HEK293 (cell line): ENCODE results near the gene KDELR1.

Source experiments
- EGR2 ChIP-seq: fragments of 450-650 bp; formaldehyde crosslinking; IDR thresholded peaks from 2 replicates; pipeline ENCODE4 v1.5.1; 2016; ENCODE audit warnings: low read depth, missing biosample characterization, missing genetic modification characterization
- GLIS1 ChIP-seq: fragments of 450-650 bp; formaldehyde crosslinking; IDR thresholded peaks from 2 replicates; pipeline ENCODE4 v1.5.1; 2016; ENCODE audit warnings: missing biosample characterization, missing genetic modification characterization
- GLIS2 ChIP-seq: fragments of 450-650 bp; formaldehyde crosslinking; IDR thresholded peaks from 2 replicates; pipeline ENCODE4 v1.5.1; 2016; ENCODE audit warnings: missing biosample characterization, missing genetic modification characterization
- HOXA7 ChIP-seq: sonication (generic); formaldehyde crosslinking; IDR thresholded peaks from 2 replicates; pipeline ENCODE4 v1.8.1; 2022; ENCODE audit warnings: missing genetic modification reagents, borderline replicate concordance
- INSM2 ChIP-seq: fragments of 450-650 bp; formaldehyde crosslinking; IDR thresholded peaks from 2 replicates; pipeline ENCODE4 v1.5.1; 2016; ENCODE audit warnings: missing biosample characterization, missing genetic modification characterization
- KLF9 ChIP-seq: fragments of 450-650 bp; formaldehyde crosslinking; IDR thresholded peaks from 2 replicates; pipeline ENCODE4 v1.5.1; 2016; ENCODE audit warnings: missing biosample characterization, missing genetic modification characterization, low read depth
- MEIS1 ChIP-seq: sonication (generic); formaldehyde crosslinking; IDR thresholded peaks from 2 replicates; pipeline ENCODE4 v1.8.1; 2022; ENCODE audit warnings: missing genetic modification reagents, mild to moderate bottlenecking, borderline replicate concordance
- ZBTB20 ChIP-seq: fragments of 450-650 bp; formaldehyde crosslinking; IDR thresholded peaks from 2 replicates; pipeline ENCODE4 v1.5.1; 2016; ENCODE audit warnings: missing biosample characterization, missing genetic modification characterization
- ZBTB49 ChIP-seq: fragments of 450-650 bp; formaldehyde crosslinking; IDR thresholded peaks from 2 replicates; pipeline ENCODE4 v1.5.1; 2016; ENCODE audit warnings: missing biosample characterization, missing genetic modification characterization, low read depth
- ZBTB8A ChIP-seq: fragments of 450-650 bp; formaldehyde crosslinking; IDR thresholded peaks from 2 replicates; pipeline ENCODE4 v1.5.1; 2016; ENCODE audit warnings: missing biosample characterization, missing genetic modification characterization
- ZFP37 ChIP-seq: fragments of 450-650 bp; formaldehyde crosslinking; IDR thresholded peaks from 2 replicates; pipeline ENCODE4 v1.5.1; 2016; ENCODE audit warnings: missing biosample characterization, missing genetic modification characterization
- ZNF114 ChIP-seq: fragments of 450-650 bp; formaldehyde crosslinking; IDR thresholded peaks from 2 replicates; pipeline ENCODE4 v1.5.0; 2017; ENCODE audit warnings: missing biosample characterization, missing genetic modification characterization
- ZNF132 ChIP-seq: fragments of 450-650 bp; formaldehyde crosslinking; IDR thresholded peaks from 2 replicates; pipeline ENCODE4 v1.5.1; 2017; ENCODE audit warnings: missing biosample characterization, missing genetic modification characterization, borderline replicate concordance
- ZNF133 ChIP-seq: fragments of 450-650 bp; formaldehyde crosslinking; IDR thresholded peaks from 2 replicates; pipeline ENCODE4 v1.5.1; 2016; ENCODE audit warnings: missing biosample characterization, missing genetic modification characterization
- ZNF138 ChIP-seq: fragments of 450-650 bp; formaldehyde crosslinking; IDR thresholded peaks from 2 replicates; pipeline ENCODE4 v1.5.1; 2016; ENCODE audit warnings: missing biosample characterization, missing genetic modification characterization, borderline replicate concordance
- ZNF169 ChIP-seq: fragments of 450-650 bp; formaldehyde crosslinking; IDR thresholded peaks from 2 replicates; pipeline ENCODE4 v1.5.1; 2016; ENCODE audit warnings: missing biosample characterization, missing genetic modification characterization
- ZNF202 ChIP-seq: fragments of 450-650 bp; formaldehyde crosslinking; IDR thresholded peaks from 2 replicates; pipeline ENCODE4 v1.5.1; 2016; ENCODE audit warnings: missing biosample characterization, missing genetic modification characterization, borderline replicate concordance
- ZNF24 ChIP-seq: fragments of 450-650 bp; formaldehyde crosslinking; IDR thresholded peaks from 2 replicates; pipeline ENCODE4 v1.5.1; 2016; ENCODE audit warnings: missing biosample characterization, missing genetic modification characterization
- ZNF292 ChIP-seq: fragments of 450-650 bp; formaldehyde crosslinking; IDR thresholded peaks from 2 replicates; pipeline ENCODE4 v1.5.1; 2016; ENCODE audit warnings: low read depth, missing biosample characterization, missing genetic modification characterization, borderline replicate concordance
- ZNF350 ChIP-seq: fragments of 450-650 bp; formaldehyde crosslinking; IDR thresholded peaks from 2 replicates; pipeline ENCODE4 v1.5.0; 2017; ENCODE audit warnings: missing biosample characterization, mild to moderate bottlenecking, missing genetic modification characterization
- ZNF37A ChIP-seq: fragments of 450-650 bp; IDR thresholded peaks from 2 replicates; pipeline ENCODE4 v1.5.1; 2018; ENCODE audit warnings: missing biosample characterization, missing genetic modification characterization
- ZNF391 ChIP-seq: fragments of 450-650 bp; formaldehyde crosslinking; IDR thresholded peaks from 2 replicates; pipeline ENCODE4 v1.5.1; 2016; ENCODE audit warnings: low read depth, missing biosample characterization, missing genetic modification characterization, borderline replicate concordance
- ZNF394 ChIP-seq: fragments of 450-650 bp; formaldehyde crosslinking; IDR thresholded peaks from 2 replicates; pipeline ENCODE4 v1.5.1; 2016; ENCODE audit warnings: missing biosample characterization, missing genetic modification characterization, mild to moderate bottlenecking, moderate library complexity, borderline replicate concordance
- ZNF510 ChIP-seq: fragments of 450-650 bp; formaldehyde crosslinking; IDR thresholded peaks from 2 replicates; pipeline ENCODE4 v1.5.1; 2018; ENCODE audit warnings: mild to moderate bottlenecking, missing genetic modification characterization, missing biosample characterization; ENCODE audit not compliant: insufficient replicate concordance
- ZNF521 ChIP-seq: fragments of 450-650 bp; formaldehyde crosslinking; IDR thresholded peaks from 2 replicates; pipeline ENCODE4 v1.5.1; 2017; ENCODE audit warnings: missing biosample characterization, mild to moderate bottlenecking, missing genetic modification characterization
- ZNF558 ChIP-seq: fragments of 450-650 bp; formaldehyde crosslinking; IDR thresholded peaks from 2 replicates; pipeline ENCODE4 v1.5.1; 2016; ENCODE audit warnings: missing biosample characterization, missing genetic modification characterization
- ZNF560 ChIP-seq: fragments of 450-650 bp; formaldehyde crosslinking; IDR thresholded peaks from 2 replicates; pipeline ENCODE4 v1.5.1; 2017; ENCODE audit warnings: missing biosample characterization, missing genetic modification characterization, borderline replicate concordance
- ZNF561 ChIP-seq: fragments of 450-650 bp; IDR thresholded peaks from 2 replicates; pipeline ENCODE4 v1.5.1; 2018; ENCODE audit warnings: missing biosample characterization, missing genetic modification characterization, borderline replicate concordance
- ZNF596 ChIP-seq: fragments of 450-650 bp; IDR thresholded peaks from 2 replicates; pipeline ENCODE4 v1.5.0; 2018; ENCODE audit warnings: missing biosample characterization, mild to moderate bottlenecking, missing genetic modification characterization, moderate library complexity
- ZNF658 ChIP-seq: fragments of 450-650 bp; formaldehyde crosslinking; IDR thresholded peaks from 2 replicates; pipeline ENCODE4; 2016; ENCODE audit warnings: missing biosample characterization, missing genetic modification characterization
- ZNF692 ChIP-seq: fragments of 450-650 bp; formaldehyde crosslinking; IDR thresholded peaks from 2 replicates; pipeline ENCODE4 v1.5.1; 2016; ENCODE audit warnings: missing biosample characterization, missing genetic modification characterization
- ZNF776 ChIP-seq: fragments of 450-650 bp; formaldehyde crosslinking; IDR thresholded peaks from 2 replicates; pipeline ENCODE4 v1.5.0; 2017; ENCODE audit warnings: missing biosample characterization, missing genetic modification characterization, borderline replicate concordance
- ZSCAN16 ChIP-seq: fragments of 450-650 bp; formaldehyde crosslinking; IDR thresholded peaks from 2 replicates; pipeline ENCODE4 v1.5.1; 2016; ENCODE audit warnings: missing biosample characterization, missing genetic modification characterization
- TF ChIP-seq, protein P1 (sequence below): fragments of 450-650 bp; formaldehyde crosslinking; IDR thresholded peaks from 2 replicates; pipeline ENCODE4 v1.5.1; 2016; ENCODE audit warnings: missing biosample characterization, missing genetic modification characterization

KDELR1 gene

DNA sequence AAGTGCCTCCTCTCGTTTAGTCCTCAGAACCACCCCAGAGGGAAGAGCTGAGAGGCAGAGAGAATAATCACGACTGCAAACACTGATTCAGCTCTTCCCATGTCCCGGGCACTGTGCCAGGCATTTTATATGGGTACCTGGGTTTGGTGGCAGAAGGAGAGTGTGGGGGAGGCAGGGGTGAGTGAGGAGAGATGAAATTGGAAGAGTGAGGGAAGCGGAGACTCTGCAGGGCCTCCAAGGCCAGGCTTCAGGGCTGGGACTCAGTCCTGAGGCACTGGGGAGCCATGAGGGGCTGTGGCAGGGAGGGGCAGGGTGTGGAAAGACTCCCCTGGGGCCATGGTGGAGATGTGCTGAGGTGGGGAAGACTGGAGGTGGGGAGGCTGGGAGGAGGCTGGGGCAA, 18.4 kb downstream of the KDELR1 start (continued):
- TF ChIP-seq ZBTB49 (no peak), INSM2 (no peak), HOXA7 (CRISPR knock-in tag) (no peak), ZNF202 (tag by site-specific recombination) (no peak), GLIS1 (peak; percentile 52; the same call in 1 of the 2 replicates), ZNF510 (tag by site-specific recombination) (no peak), ZNF692 (tag by site-specific recombination) (0 out of 2 replicates have a peak, but pooled peaks have one; percentile 51), GLIS2 (tag by site-specific recombination) (no peak), ZNF521 (tag by site-specific recombination) (no peak), ZFP37 (tag by site-specific recombination) (no peak), KLF9 (no peak), ZNF132 (tag by site-specific recombination) (no peak), ZNF133 (tag by site-specific recombination) (no peak), ZNF169 (tag by site-specific recombination) (no peak), ZNF658 (tag by site-specific recombination) (no peak), ZNF292 (tag by site-specific recombination) (no peak), ZNF776 (tag by site-specific recombination) (no peak), ZNF138 (no peak), ZNF350 (no peak), MEIS1 (CRISPR knock-in tag) (no peak), ZNF558 (tag by site-specific recombination) (no peak), ZNF114 (tag by site-specific recombination) (no peak), ZBTB20 (tag by site-specific recombination) (peak; percentile 78), ZNF560 (tag by site-specific recombination) (no peak), EGR2 (tag by site-specific recombination) (peak; percentile 80), ZNF596 (tag by site-specific recombination) (no peak), ZNF24 (tag by site-specific recombination) (peak; percentile 75; the same call in 1 of the 2 replicates), ZNF561 (tag by site-specific recombination) (0 out of 2 replicates have a peak, but pooled peaks have one; percentile 57), ZSCAN16 (tag by site-specific recombination) (no peak), ZBTB8A (peak; percentile 28; the same call in 1 of the 2 replicates), ZNF394 (peak; percentile 34; the same call in 1 of the 2 replicates), ZNF391 (tag by site-specific recombination) (no peak), ZNF37A (tag by site-specific recombination) (no peak)
- TF ChIP-seq, protein P1, sequence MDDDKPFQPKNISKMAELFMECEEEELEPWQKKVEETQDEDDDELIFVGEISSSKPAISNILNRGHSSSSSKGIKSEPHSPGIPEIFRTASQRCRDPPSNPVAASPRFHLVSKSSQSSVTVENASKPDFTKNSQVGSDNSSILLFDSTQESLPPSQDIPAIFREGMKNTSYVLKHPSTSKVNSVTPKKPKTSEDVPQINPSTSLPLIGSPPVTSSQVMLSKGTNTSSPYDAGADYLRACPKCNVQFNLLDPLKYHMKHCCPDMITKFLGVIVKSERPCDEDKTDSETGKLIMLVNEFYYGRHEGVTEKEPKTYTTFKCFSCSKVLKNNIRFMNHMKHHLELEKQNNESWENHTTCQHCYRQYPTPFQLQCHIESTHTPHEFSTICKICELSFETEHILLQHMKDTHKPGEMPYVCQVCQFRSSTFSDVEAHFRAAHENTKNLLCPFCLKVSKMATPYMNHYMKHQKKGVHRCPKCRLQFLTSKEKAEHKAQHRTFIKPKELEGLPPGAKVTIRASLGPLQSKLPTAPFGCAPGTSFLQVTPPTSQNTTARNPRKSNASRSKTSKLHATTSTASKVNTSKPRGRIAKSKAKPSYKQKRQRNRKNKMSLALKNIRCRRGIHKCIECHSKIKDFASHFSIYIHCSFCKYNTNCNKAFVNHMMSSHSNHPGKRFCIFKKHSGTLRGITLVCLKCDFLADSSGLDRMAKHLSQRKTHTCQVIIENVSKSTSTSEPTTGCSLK (tag by site-specific recombination), result no peak
